Subcutaneous adipose tissue (tissue), 4 donors: ENCODE data around the gene MLLT3. TPM values are rescaled to one million over a fixed set of nuclear protein-coding genes. Genes with fewer than 3 reads are reported as not detected.

Experiments
- CTCF ChIP-seq: fragments of 450-650 bp; IDR thresholded peaks from one replicate; pipeline ENCODE4 v1.5.1; 2016; ENCODE audit warnings: low read depth, mild to moderate bottlenecking, control low read depth, antibody characterized with exemption, moderate library complexity
- total RNA-seq, 4 donors: library from RNA; depleted of rRNA; stranded (reverse); fragments of >200 nt; gene quantifications; one replicate each; pipeline ENCODE4 v1.1.0, GENCODE V29; 2016

Gene MLLT3
- total RNA-seq, 4 donors from 2014 or later = 10.2 to 15.3 (median 11.0) TPM

GRCh38 chr9:20310024-20310423 is 312.3 kb downstream of the MLLT3 start:
- no peak for TF ChIP-seq CTCF

DNA sequence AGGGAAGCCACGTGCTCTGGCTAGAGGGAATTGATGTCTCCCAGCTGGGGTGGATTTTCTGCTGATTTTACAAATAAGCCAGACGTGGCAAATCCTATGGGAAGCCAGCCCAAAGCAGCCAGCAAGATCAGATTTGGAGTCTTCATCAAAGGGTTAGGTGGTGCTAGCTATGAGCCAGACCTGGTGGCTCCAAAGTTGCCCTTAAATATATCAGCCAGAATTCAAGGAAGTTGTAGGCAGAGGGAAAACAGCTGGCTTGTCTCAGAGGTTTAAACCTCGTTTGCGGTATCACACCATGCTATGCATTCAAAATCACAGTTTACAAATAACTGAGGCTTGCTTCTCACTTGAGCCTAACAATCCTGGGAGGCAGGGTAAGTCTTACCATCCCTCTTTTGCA is 313.2 kb downstream of the MLLT3 start:
- no peak for TF ChIP-seq CTCF

GRCh38 chr9:20307621-20308020 is 314.7 kb downstream of the MLLT3 start:
- no peak for TF ChIP-seq CTCF

DNA sequence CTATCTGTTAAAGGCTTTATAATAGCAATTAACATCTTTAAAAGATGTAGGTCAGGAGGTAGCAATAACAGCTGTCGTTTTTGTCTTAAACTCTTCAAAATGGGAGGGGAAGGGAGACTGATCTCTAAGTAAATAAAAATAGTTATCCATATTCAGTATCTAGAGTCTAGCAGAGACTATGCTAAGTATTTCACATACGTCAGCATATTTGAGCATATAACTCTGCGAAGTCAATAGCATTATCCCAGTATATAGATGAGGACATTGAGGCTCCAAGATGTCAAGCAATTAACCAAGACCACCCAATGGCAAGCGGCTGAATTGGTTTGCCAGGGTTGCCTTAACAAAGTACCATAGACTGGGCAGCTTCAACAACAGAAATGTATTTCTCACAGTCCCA is 316.8 kb downstream of the MLLT3 start:
- TF ChIP-seq CTCF = no peak

GRCh38 chr9:20303996-20304395 is 318.3 kb downstream of the MLLT3 start:
- TF ChIP-seq CTCF = no peak

GRCh38 chr9:20303066-20303465 is 319.2 kb downstream of the MLLT3 start:
- TF ChIP-seq CTCF = no peak

GRCh38 chr9:20302197-20302596 is 320.1 kb downstream of the MLLT3 start:
- TF ChIP-seq CTCF = no peak
